HepG2 (cell line): Measurements from ENCODE around the gene GOLGA3. TPM values are rescaled to one million over a fixed set of nuclear protein-coding genes. Genes with fewer than 3 reads are reported as not detected.

Experiments
- ATF7-NPFF ChIP-seq: sonication (generic); formaldehyde crosslinking; IDR thresholded peaks from 2 replicates; pipeline ENCODE4 v1.8.1; 2023; ENCODE audit warnings: mild to moderate bottlenecking, low read depth, missing genetic modification reagents, moderate library complexity
- MAFK ChIP-seq, 2 experiments: IDR thresholded peaks in 1 of 2; conservative IDR thresholded peaks in 1 of 2; 2 replicates each; pipeline ENCODE4 v1.6.1; 2011; ENCODE audit warnings: improper control_type of control experiment in 2 of 2, low read length in 2 of 2
- PAXIP1 ChIP-seq: sonication (generic); formaldehyde crosslinking; conservative IDR thresholded peaks from 2 replicates; pipeline ENCODE4 v1.4.0; 2020; ENCODE audit warnings: mild to moderate bottlenecking, missing genetic modification reagents, moderate library complexity
- PCBP1 ChIP-seq: fragments of 200-400 bp; formaldehyde crosslinking; IDR thresholded peaks from 2 replicates; pipeline ENCODE4 v1.6.1; 2017; ENCODE audit warnings: mild to moderate bottlenecking, low read depth, low read length, borderline replicate concordance
- RNF2 ChIP-seq: fragments of 450-650 bp; conservative IDR thresholded peaks from 2 replicates; pipeline ENCODE4 v1.6.1; 2016; ENCODE audit warnings: low read depth
- SMAD9 ChIP-seq: sonication (generic); formaldehyde crosslinking; IDR thresholded peaks from 2 replicates; pipeline ENCODE4 v1.5.1; 2020; ENCODE audit warnings: mild to moderate bottlenecking, missing genetic modification reagents
- SNAPC4 ChIP-seq: sonication (generic); formaldehyde crosslinking; IDR thresholded peaks from 2 replicates; pipeline ENCODE4 v1.4.0; 2020; ENCODE audit warnings: mild to moderate bottlenecking, missing genetic modification reagents
- TFDP1 ChIP-seq: IDR thresholded peaks from 2 replicates; pipeline ENCODE4 v1.6.1; 2016; ENCODE audit warnings: missing compliant biosample characterization, missing genetic modification reagents, borderline replicate concordance
- ZKSCAN5 ChIP-seq: sonication (generic); formaldehyde crosslinking; IDR thresholded peaks from 2 replicates; pipeline ENCODE4 v1.5.1; 2020; ENCODE audit warnings: mild to moderate bottlenecking, missing genetic modification reagents
- ZNF160 ChIP-seq: sonication (generic); formaldehyde crosslinking; IDR thresholded peaks from 2 replicates; pipeline ENCODE4 v1.8.0; 2022; ENCODE audit warnings: mild to moderate bottlenecking, inconsistent platforms, missing genetic modification reagents
- ZNF281 ChIP-seq: sonication (generic); formaldehyde crosslinking; IDR thresholded peaks from 2 replicates; pipeline ENCODE4 v1.4.0; 2020; ENCODE audit warnings: missing genetic modification reagents, borderline replicate concordance
- ZNF343 ChIP-seq: sonication (generic); formaldehyde crosslinking; IDR thresholded peaks from 2 replicates; pipeline ENCODE4 v1.4.0; 2020; ENCODE audit warnings: mild to moderate bottlenecking, missing genetic modification reagents
- ZNF460 ChIP-seq: sonication (generic); formaldehyde crosslinking; IDR thresholded peaks from 2 replicates; pipeline ENCODE4 v1.5.1; 2020; ENCODE audit warnings: missing genetic modification reagents, mild to moderate bottlenecking, borderline replicate concordance
- ZNF619 ChIP-seq: sonication (generic); formaldehyde crosslinking; IDR thresholded peaks from 2 replicates; pipeline ENCODE4 v1.4.0; 2020; ENCODE audit warnings: mild to moderate bottlenecking, missing genetic modification reagents
- ZNF674 ChIP-seq: sonication (generic); formaldehyde crosslinking; IDR thresholded peaks from 2 replicates; pipeline ENCODE4 v1.5.0; 2020; ENCODE audit warnings: low read depth, mild to moderate bottlenecking, missing genetic modification reagents
- ZNF790 ChIP-seq: sonication (generic); formaldehyde crosslinking; IDR thresholded peaks from 2 replicates; pipeline ENCODE4 v1.8.0; 2022; ENCODE audit warnings: missing genetic modification reagents, mild to moderate bottlenecking, borderline replicate concordance
- polyA plus RNA-seq, 8 experiments: library from polyadenylated mRNA; depleted of rRNA in 3 of 8; stranded (reverse) in 7 of 8; unstranded in 1 of 8; fragments of >200 nt; fragmentation: Illumina TruSeq in 4 of 8; extraction: Trizol in 4 of 8; gene quantifications; 2 replicates each; pipeline versions ENCODE4 v1.2.1 to v1.2.3, GENCODE V29; 2011 to 2016; ENCODE audit warnings: low read depth in 4 of 8, missing spikeins in 1 of 8, mixed read lengths in 1 of 8; ENCODE audit not compliant: insufficient read depth in 1 of 8
- total RNA-seq, 5 experiments: library from RNA; depleted of rRNA; stranded (reverse); fragments of >200 nt; fragmentation: Illumina TruSeq; extraction: Trizol; gene quantifications; 2 replicates each; pipeline ENCODE4 v1.2.3, GENCODE V29; 2016; ENCODE audit warnings: low read depth in 1 of 5

Gene GOLGA3
- total and polyA plus RNA-seq, 2 of the 13 experiments (the other 11 are each of a cell fraction or from before 2014, with no cell fraction given) = 22.0 to 43.0 TPM

- TF ChIP-seq MAFK (conservative IDR thresholded peaks at IDR 0.05 in 1 of 2, IDR thresholded peaks at IDR 0.05 in 1 of 2; ENCODE audit: low read length in 2 of 2) (no peak), ZNF790 (CRISPR knock-in tag) (no peak), PCBP1 (no peak), ZNF460 (no peak), SMAD9 (CRISPR knock-in tag) (0 out of 2 replicates have a peak, but pooled peaks have one; percentile 31), ZNF281 (CRISPR knock-in tag) (no peak), ZNF674 (CRISPR knock-in tag) (no peak), RNF2 (no peak), PAXIP1 (CRISPR knock-in tag) (peak; percentile 33; the same call in 1 of the 2 replicates), SNAPC4 (CRISPR knock-in tag) (no peak; the same call in 1 of the 2 replicates), ATF7-NPFF (CRISPR knock-in tag) (no peak), ZKSCAN5 (CRISPR knock-in tag) (0 out of 2 replicates have a peak, but pooled peaks have one; percentile 21), ZNF619 (CRISPR knock-in tag) (no peak), ZNF343 (CRISPR knock-in tag) (no peak), ZNF160 (no peak), TFDP1 (CRISPR knock-in tag) (peak; percentile 57; the same call in 1 of the 2 replicates)
These were observed 66.6 kb downstream of the GOLGA3 start (continued) for GRCh38 chr12:132761921-132762583.
